22Rv1 (cell line): Measurements from ENCODE around the gene SLC25A13.

Source experiments
- ZFX ChIP-seq: fragments of 450-650 bp; IDR thresholded peaks from 2 replicates; pipeline ENCODE4 v1.6.1; 2017; ENCODE audit warnings: antibody characterized with exemption, borderline replicate concordance
- TF ChIP-seq, protein P1 (sequence below): fragments of 450-650 bp; IDR thresholded peaks from 2 replicates; pipeline ENCODE4 v1.5.1; 2017; ENCODE audit warnings: mild to moderate bottlenecking

DNA sequence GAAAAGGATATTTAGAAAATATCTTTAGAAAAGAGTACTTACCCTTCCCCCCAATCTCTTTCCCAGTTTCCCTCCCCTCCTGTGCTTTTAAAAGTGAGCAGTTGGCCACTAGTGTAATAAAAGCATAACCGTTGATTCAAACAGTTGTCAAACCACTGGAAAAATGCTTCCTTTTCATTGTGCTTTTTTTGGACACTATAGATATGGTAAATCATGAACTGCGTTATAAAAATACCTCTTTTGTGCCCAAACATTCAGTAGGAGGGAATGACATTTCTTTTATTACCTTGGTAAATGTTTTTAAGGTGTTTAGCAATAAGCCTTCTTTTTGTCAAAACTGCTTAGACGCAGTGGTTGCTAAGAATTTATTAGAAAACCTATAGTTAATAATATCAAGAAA is 232.4 kb downstream of the SLC25A13 start:
- TF ChIP-seq, protein P1, sequence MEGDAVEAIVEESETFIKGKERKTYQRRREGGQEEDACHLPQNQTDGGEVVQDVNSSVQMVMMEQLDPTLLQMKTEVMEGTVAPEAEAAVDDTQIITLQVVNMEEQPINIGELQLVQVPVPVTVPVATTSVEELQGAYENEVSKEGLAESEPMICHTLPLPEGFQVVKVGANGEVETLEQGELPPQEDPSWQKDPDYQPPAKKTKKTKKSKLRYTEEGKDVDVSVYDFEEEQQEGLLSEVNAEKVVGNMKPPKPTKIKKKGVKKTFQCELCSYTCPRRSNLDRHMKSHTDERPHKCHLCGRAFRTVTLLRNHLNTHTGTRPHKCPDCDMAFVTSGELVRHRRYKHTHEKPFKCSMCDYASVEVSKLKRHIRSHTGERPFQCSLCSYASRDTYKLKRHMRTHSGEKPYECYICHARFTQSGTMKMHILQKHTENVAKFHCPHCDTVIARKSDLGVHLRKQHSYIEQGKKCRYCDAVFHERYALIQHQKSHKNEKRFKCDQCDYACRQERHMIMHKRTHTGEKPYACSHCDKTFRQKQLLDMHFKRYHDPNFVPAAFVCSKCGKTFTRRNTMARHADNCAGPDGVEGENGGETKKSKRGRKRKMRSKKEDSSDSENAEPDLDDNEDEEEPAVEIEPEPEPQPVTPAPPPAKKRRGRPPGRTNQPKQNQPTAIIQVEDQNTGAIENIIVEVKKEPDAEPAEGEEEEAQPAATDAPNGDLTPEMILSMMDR: no peak
- TF ChIP-seq ZFX: no peak
